GM06990 (cell line): ENCODE data around the gene IL10RB.

ENCODE experiments used
- DNase-seq: peaks from one replicate; pipeline ENCODE4 v3.0.0-alpha.2; 2011; ENCODE audit not compliant: insufficient read length; ENCODE audit errors: extremely low read depth
- H3K27me3 ChIP-seq: replicated peaks from 2 replicates; pipeline ENCODE4 v1.6.0; 2011; ENCODE audit warnings: low read length; ENCODE audit not compliant: control insufficient read depth, insufficient read depth
- H3K36me3 ChIP-seq: 2 replicates; pipeline ENCODE4 v1.5.1; 2011; ENCODE audit warnings: low read length; ENCODE audit not compliant: control insufficient read depth, insufficient read depth
- H3K4me3 ChIP-seq: replicated peaks from 2 replicates; pipeline ENCODE4 v1.5.1; 2011; ENCODE audit warnings: low read depth, mild to moderate bottlenecking, control low read depth, low read length
- CTCF ChIP-seq: IDR thresholded peaks from 2 replicates; pipeline ENCODE4 v1.5.1; 2011; ENCODE audit warnings: low read length, control low read depth, mild to moderate bottlenecking, inconsistent platforms; ENCODE audit not compliant: insufficient read depth, poor library complexity, severe bottlenecking

The IL10RB gene

GRCh38 chr21:33324291-33325221 lies 58.4 kb downstream of the IL10RB start, which contains the start of gene IFNAR1:
IFNAR1 (plus strand) TSS chr21:33324970; CDS start chr21:33325056, 86 bp downstream.
- Histone ChIP-seq H3K27me3 (no peaks in the 10 kb centered on the region), H3K4me3 (peak within 1 kb of the TSS; percentile 98), H3K36me3 (no peaks in the 10 kb centered on the region; the same call in 1 of the 2 replicates)
- TF ChIP-seq CTCF = no peak
- peak; percentile 99 for DNase-seq

DNA sequence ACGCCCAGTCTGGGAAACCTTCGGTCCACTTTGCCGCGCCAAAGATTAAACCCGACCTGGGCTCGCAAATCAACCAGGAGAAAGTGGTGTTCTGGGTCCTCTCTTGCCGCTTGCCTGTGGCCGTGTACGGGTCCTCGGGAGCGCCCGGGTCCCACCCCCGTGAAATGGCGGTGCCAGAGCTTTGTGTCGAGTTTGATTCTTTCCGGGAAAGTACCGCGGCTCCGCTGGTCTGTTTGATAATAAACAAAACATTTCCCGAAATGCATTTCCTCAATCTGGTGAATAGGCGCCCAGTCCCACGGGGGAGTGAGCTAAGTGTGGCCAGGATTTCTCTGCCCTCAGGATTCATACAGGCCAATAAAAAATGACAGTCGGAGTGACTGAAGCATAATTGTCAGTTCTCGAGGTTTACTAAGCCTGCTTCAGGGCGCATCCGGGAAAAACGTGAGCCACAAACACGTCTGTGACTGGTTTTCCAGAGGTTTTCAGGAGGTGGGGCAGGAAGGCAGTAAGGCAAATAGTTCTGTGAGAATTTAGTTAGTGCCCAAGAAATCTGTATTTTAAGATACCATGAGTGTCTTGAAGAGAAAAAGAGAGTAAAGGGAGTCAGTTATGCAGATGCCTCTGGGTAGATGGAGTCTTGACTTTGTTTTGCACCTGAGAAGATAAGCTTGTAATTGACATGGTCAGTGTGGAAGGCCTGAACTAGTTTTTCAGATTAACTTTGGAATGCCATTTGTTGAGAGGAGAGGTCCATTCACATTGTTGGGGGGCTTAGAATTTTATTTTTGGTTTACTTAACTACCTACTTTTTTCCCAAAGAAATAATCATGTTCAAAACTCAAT lies 59.3 kb downstream of the IL10RB start:
- no peaks in the 10 kb centered on the region for H3K27me3 ChIP-seq
- H3K4me3 ChIP-seq = peak overlapping the region; percentile 98
- no peak for DNase-seq
- no peak for TF ChIP-seq CTCF
- no peaks in the 10 kb centered on the region; the same call in 1 of the 2 replicates for H3K36me3 ChIP-seq

GRCh38 chr21:33327326-33327725 lies 61.2 kb downstream of the IL10RB start:
- no peaks in the 10 kb centered on the region for H3K27me3 ChIP-seq
- TF ChIP-seq CTCF = no peak
- no peak overlapping the region for H3K4me3 ChIP-seq
- no peak for DNase-seq
- H3K36me3 ChIP-seq = peaks cover 5% of the 10 kb centered on the region

- Histone ChIP-seq H3K27me3 (no peaks in the 10 kb centered on the region), H3K4me3 (no peak overlapping the region), H3K36me3 (peaks cover 5% of the 10 kb centered on the region)
- DNase-seq = no peak
- TF ChIP-seq CTCF = no peak
Measured at GRCh38 chr21:33327792-33328433, 61.7 kb downstream of the IL10RB start.

DNA sequence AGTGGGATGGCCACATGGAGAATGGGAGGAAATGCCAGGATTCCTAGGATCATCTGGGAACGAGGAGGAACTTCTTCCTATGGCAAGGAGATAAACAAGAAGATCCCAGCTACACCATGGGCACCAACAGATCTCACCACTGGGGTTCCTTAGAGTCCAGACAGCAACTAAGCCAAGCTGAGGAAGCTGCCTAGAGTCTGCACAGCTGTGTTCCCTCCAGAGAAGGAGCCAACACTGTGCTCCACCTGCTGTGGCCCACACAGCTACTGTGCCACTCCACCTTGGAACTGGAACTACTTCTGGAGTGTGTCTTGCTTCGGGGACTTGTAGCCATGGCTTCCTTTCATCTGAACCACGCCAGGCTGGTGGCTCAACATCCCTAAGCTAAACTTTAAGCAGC lies 64.6 kb downstream of the IL10RB start:
- TF ChIP-seq CTCF = no peak
- DNase-seq = no peak
- Histone ChIP-seq H3K27me3 (no peaks in the 10 kb centered on the region), H3K4me3 (no peak overlapping the region), H3K36me3 (peaks cover 5% of the 10 kb centered on the region)
